ENCODE measurements around the gene MAP3K3.

Gene MAP3K3

DNA sequence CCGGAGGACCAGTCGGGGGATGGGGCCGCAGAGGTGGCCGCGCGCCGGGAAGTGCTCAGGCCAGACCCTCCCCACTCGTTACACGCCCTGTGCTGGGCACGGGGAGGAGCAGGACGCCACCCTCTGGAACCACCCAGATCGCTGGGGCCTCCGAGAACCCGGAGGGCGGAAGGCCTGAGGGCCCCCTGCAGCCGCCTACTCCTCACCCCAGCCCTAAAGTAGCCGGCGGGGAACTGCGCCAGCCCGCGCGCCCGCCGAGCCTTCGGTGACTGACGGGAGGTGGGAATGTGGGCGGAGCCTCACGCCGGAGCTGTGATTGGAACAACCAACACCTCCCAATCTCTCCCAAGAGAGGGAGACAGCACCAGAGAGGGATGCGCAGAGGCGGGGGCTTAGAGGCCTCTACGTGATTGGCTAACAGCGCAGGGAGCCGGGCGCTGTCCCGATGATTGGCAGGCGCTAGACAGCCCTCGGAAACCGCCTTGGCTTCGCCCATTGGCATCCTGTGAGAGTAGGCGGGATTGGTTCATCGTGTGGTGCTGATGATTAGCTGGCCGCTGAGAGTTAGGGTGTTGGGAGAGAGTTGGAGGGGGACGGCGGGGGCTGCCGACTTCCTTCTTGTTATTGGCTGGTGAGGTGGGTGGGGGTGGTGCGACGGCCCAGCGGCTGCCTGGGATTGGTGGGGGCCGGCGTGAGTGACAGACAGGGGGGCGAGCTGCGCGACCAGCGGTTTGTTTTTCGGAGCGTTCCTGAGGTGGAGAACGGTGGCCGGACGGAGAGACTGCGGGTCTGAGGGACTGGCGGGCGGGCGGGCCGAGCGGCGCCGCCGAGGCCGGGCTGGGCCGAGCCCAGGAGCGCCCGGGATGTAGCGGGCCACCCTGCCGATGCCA lies at the start of gene MAP3K3:
MAP3K3 (plus strand) TSS at position 734 of the 890 bp plus-strand sequence. CDS start 343 bp downstream, outside the sequence.
- peak; percentile 100 for DNase-seq

DNA sequence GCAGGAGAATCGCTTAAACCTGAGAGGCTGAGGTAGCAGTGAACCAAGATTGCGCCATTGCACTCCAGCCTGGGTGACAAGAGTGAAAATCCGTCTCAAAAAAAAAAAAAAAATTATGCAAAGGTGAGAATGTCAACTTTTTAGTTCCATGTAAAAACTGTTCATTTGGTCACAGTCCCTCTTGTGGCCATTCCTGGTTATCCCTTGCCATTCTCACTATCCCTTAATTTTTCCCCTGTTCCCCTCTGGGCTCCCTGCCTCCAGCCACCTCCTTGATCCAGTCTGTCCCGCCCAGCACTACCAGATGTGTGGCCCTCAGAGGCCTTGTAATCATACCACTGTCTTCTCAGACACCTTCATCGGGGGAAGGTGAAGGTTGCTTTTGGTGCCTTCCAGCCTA lies 48.6 kb upstream of the MAP3K3 start:
- DNase-seq, result no peak

DNA sequence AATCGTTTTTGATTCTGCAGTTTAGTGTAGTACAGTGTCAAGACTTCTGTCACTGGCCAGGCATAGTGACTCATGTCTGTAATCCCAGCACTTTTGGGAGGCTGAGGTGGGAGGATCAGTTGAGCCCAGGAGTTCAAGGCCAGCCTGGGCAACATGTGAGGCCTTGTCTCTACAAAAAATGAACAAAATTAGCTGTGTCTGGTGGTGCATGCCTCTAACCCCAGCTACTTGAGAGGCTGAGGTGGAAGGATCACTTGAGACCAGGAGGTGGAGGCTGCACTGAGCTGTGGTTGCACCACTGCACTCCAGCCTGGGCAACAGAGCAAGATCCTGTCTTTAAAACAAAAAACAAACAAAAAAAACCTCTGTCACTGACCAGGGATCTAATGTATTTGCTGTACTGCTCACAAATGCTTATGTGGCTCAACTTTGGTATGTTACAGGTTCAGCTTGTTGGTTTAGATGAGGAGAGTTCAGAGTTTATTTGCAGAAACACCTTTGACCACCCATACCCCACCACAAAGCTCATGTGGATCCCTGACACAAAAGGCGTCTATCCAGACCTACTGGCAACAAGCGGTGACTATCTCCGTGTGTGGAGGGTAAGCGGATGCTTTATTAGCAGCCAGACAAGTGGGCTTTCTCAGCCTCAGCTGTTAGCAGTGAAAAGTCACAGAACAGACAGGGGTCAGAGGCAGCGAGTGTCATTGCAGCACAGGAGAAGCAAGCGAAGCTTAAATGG lies 44.0 kb upstream of the MAP3K3 start:
- DNase-seq, result no peak

DNA sequence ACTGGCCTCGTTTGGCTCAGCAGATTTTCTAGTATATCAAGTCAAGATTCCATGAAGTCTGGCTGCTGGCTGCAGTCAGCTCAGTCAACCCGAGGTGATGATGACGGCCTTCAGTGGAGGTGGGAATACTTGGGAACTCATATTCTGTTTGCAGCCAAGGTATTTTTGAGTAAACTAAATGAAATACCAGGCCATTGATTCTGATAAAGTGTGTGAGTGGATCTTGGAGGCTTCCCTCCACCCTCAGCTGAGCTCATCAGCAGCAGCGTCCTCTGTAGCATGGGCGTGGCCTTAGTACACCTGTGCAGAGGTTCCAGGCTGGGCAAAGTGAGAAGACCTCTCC lies 43.5 kb upstream of the MAP3K3 start:
- DNase-seq, result no peak

DNA sequence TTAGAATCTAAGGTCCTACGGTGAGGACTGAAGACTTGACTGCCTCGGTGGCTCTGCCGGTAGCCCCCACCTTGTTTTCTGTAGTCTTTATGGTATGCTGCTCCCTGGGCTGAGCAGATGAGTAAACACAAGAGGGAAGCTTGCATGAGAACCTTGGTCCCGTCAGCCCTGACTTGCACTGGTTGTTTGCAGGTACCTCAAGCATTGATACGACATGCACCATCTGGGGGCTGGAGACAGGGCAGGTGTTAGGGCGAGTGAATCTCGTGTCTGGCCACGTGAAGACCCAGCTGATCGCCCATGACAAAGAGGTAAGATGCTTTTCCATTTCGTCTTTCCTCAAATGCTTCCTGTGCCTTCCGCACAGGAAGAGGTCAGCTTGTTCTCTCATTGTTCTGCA lies 42.6 kb upstream of the MAP3K3 start:
- no peak for DNase-seq

DNA sequence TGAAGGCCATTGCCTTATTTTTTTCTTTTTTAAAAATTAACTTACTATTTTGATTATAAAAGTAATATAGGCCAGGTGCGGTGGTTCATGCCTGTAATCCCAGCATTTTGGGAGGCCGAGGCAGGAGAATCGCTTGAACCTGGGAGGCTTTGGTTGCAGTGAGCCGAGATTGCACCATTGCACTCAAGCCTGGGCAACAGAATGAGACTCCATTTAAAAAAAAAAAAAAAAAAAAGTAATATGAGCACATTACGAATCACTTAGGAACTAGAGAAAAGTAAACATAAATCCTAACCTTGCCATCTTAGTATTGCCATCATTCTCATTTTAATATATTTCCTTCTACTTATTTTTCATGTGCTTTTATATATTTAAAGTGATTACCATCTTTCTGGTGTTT lies 34.4 kb upstream of the MAP3K3 start:
- DNase-seq, result no peak

DNA sequence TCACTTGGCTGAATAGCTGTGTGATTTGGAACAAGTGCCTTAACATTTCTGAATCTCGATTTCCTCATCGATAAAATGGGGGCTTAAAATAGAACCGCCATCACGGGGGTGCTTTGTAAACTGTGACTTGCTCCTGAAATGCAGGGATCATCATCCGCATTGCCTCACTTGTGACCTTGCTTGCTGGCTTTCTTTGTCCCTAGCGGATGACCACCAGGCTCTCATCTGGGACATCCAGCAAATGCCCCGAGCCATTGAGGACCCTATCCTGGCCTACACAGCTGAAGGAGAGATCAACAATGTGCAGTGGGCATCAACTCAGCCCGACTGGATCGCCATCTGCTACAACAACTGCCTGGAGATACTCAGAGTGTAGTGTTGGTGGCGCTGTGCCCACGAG lies 33.4 kb upstream of the MAP3K3 start:
- DNase-seq, result no peak

DNA sequence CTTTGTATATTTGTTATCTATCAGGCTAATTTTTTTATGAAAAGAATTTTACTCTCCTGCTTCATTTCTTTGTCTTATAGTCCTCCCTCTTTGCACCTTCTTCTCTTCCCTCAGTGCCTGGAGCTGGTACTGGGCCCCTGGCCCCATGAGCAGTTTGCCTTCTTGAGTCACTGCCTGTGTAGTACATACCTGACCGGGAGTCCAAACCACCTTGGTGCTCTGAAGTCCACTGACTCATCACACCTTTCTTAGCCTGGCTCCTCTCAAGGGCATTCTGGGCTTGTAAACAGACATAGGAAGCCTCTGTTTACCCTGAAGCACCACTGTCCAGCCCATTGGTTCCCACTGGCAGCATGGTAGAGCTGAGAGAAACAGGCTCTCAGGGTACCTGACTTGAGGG lies 32.6 kb upstream of the MAP3K3 start:
- no peak for DNase-seq

DNA sequence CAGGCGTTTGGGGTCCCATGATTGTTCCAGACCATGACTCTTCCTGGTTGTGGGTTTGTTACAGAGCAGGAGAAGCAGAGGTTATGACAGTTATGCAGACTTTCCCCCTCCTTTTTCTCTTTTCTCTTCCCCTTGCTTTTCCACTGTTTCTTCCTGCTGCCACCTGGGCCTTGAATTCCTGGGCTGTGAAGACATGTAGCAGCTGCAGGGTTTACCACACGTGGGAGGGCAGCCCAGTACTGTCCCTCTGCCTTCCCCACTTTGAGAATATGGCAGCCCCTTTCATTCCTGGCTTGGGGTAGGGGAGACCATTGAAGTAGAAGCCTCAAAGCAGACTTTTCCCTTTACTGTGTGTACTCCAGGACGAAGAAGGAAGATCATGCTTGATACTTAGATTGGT lies 29.4 kb upstream of the MAP3K3 start:
- DNase-seq, result no peak

DNA sequence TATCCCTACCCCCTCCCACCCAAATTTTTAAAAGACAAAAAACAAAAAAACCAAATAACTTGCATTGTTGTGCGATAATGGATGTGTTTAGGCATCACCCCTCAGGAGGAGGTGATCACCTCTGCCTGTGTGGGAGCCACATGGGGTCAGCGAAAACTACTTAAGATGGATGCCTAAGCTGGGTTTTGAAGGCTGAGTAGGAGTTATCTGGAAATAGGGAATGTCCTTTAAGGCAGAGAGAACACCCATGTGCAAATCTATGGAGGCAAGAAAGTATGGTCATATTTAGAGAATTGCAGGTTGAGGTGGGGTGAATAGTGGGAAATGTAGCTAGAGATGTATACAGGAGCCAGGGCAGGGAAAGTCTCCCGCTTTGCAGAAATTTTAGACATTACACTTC lies 27.1 kb upstream of the MAP3K3 start:
- no peak for DNase-seq

DNA sequence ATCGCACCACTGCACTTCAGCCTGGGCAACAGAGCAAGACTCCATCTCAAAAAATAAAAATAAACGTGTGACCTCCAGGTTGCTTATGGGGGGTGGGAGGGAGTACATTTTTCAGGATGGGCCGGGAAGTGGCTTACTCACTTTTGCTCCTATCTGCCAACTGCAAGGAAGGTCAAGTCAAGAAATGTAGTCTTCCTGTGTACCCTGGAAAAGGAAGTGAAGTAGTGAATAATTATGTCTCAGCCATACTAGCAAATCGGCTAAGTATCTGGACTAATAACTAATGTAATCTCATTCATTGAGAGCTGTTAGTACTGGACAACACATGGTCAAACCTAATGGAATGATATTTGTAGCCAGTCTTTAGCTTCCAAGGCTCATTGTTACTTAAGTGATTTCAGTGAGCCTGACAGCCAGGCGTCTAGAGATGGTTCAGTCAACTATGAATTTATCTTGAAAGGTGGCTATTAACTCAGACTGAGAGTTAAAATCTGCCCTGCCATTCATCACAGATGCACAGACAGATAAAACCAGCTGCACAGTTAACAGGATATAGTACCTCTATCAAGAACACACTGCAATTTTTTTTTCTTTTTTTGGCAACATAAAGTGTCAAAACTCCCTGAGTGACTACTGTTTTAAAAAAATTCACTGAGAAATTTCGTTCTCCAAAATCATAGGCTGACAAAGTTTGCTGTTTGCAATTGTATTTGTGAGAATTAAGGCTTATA lies 25.2 kb upstream of the MAP3K3 start:
- DNase-seq, result no peak

DNA sequence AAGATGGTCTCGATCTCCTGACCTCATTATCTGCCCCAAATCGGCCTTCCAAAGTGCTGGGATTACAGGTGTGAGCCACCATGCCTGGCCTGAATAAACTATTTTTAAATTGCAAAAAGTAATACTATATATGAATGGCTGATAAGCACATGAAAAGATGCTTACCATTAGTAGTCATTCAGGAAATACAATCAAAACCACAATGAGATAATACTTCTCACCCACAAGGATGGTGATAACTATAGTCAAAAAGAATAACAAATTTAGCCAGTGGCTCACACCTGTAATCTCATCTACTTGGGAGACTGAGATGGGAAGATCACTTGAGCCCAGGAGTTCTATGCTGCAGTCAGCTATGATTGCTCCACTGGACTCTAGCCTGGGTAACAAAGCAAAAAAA lies 23.9 kb upstream of the MAP3K3 start:
- no peak for DNase-seq

DNA sequence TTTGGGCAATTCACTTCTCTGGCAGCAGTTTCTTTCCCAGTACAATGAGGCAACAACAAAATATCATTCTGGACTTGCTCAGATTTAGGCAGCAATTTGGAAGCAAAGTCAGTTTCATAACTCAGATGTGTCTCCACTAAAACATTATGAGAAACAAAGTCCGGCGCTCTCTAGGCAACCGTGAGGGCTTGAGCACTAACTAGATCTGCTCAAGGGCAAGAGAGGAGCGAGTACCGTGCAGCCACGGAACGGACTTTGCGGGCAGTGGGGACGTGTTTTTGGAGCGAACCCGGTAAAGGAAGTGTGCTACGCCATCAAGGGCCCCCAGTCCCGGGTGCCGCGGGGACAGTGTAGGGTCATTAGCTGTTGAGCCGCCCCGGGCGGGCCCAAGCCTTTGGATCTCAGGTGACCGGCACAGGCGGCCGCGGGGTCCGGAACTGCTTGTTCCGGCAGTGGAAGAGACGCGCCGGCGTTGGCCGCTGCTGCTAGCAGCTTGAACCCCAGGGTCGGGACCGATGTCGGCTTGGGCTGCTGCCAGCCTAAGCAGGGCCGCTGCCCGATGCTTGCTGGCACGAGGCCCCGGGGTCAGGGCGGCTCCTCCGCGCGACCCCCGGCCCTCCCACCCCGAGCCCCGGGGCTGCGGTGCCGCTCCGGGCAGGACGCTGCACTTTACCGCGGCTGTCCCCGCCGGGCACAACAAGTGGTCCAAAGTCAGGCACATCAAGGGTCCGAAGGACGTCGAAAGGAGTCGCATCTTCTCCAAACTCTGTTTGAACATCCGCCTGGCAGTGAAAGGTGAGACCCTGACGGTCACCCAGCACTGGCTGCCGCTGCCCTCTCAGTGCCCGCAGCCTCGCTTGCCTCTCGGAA lies 21.4 kb upstream of the MAP3K3 start, which contains the start of gene TACO1:
TACO1 (plus strand) TSS at position 327 of the 870 bp plus-strand sequence; CDS start at position 516, 189 bp downstream.
- no peak for DNase-seq

DNA sequence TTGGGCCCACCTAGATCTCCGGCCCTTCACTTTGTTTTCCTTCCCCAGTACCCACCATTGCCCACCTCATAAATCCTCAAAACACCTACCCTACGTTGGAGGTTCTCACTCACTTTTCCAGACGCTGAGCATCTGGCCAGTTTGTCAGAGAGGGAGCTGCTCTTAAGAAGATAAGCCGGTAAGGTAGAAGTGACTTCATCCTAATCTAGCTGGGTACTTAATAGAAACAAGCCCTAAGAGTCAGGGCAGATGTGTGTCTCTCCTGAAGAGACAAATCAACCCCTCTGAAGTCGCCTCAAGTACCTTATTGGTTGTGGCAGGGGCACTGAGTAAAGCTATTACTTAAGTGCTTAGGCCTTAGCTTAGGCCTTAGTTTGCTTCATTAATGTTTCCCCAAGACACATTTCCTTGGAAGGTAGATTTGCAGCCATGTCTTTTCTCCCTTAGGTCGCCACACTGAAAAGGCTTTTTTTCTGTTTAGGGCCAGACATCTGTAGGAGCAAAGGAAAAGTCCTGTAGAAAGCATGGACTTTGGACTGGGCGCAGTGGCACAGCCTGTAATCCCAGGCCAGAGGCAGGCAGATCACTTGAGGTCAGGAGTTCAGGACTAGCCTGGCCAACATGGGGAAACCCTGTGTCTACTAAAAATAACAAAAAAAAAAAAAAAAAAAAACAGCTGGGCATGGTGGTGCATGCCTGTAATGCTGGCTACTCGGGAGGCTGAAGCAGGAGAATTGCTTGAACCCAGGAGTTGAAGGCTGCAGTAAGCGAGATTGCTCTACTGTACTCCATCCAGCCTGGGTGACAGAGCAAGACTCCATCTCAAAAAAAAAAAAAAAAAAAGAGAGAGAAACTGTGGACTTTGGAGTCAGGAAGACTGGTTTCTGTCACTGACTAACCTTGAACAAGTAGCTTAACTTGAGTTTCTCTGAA lies 20.5 kb upstream of the MAP3K3 start:
- no peak for DNase-seq

DNA sequence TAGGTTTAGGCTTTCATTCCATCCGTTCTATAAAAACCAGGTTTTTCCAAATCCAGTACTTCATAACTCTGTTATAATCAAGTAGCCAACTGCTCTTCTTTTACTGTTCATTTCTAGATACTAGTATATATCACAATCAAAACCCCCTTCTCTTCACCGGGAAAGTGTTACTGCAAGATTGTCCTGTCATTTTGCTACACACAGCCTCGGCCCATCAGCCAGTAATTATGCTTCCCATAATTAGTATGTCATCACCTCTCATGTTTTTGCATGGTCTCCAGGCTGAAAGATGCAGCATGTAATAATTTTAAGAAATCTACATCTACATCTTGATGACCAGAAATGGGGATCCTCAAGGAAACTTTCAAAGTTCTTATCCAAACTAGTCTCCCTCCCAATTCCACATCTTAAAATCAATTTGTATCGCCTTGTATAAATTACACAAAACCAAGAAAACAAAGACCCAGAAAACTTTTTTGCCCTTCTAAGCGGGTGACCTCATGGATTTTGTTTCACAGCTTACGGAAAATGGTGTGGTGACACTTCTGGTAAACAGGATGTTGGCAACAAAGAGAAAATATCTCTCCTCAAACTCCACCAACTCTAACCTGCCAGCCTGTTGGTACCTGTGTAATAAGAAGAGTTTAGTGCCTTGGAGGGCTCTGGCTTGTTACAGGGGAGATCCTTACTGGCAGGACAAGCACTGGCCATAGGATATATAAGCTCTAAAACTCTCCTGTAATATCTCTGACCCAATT lies 12.2 kb upstream of the MAP3K3 start:
- no peak for DNase-seq

DNA sequence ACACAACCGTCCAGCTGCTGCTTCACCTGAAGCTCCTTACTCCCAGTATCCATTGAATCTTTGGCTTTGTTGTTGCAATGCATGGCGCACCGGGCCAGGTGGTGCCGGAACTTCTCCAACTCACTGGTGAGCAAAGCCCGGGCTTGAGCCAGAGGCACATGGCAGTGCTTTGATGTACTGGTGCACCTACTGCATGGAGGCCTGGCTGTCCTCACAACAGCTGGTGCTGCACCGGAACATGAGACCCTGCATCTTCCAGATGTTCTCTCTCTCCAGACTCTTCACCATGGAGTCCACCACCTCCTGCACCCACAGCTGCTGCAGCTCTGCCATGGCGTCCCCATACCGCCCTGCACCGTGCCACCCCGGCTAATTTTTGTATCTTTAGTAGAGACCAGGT lies 11.4 kb upstream of the MAP3K3 start:
- no peak for DNase-seq

DNA sequence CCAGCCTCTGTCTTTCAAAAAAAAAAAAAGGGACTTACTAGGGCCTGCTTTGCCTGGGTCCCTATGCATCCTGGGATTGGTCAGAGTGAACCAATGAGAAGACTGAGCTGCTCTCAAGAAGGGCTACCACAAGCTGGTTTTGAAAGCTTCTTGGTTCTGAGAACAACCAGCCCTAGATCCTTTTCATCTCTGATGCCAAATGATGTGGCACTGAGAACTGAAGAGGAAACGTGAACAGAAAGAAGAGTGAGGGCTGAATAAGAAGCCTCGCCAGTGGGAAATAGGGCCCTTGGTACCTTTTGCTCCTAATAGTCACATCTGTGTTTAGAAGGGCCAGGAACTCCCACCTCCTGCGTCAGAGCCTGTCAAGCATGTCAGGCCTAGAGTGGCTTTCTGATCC lies 10.9 kb upstream of the MAP3K3 start:
- no peak for DNase-seq

DNA sequence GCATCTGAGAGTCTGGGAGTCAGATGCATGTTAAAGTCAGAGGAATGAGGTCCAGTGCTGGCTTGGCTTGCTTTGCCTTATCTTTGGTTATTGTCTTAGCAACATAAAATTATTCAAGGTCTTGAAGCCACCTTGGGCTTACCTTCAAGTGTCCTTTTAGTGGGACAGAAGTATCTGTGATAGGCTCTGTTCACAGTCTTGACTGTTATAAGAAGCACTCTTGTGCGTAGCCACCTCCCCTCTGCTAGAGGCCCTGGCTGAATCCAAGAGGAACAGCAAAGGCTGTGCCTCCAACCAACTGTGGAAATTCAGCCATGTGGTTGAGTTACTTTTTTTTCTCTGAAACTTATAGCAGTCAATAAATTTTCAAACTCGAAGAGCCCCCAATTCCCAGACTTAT lies 8.6 kb upstream of the MAP3K3 start:
- no peak for DNase-seq

DNA sequence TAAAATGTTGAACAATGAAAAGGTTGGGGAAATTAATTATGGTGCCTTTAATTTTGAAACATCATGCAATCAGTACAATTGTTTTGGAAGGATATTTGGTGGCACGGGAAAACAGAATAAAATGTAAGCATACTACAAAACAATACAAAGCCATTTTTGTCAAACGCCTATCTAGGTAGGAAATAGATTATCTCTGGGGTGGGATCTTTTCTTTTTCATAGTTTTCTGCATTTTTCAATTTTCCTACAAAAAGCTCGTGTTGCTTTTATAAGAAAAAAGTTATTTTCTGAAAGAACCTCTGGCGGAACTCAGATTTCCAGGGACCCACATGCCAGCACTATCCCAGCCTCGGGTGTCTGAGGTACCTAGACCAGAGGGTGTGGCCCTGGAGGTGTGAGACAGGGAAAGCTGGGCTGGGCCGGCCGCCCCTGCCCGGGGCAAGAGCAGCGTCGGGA lies 961 bp upstream of the MAP3K3 start:
- DNase-seq, result no peak

DNA sequence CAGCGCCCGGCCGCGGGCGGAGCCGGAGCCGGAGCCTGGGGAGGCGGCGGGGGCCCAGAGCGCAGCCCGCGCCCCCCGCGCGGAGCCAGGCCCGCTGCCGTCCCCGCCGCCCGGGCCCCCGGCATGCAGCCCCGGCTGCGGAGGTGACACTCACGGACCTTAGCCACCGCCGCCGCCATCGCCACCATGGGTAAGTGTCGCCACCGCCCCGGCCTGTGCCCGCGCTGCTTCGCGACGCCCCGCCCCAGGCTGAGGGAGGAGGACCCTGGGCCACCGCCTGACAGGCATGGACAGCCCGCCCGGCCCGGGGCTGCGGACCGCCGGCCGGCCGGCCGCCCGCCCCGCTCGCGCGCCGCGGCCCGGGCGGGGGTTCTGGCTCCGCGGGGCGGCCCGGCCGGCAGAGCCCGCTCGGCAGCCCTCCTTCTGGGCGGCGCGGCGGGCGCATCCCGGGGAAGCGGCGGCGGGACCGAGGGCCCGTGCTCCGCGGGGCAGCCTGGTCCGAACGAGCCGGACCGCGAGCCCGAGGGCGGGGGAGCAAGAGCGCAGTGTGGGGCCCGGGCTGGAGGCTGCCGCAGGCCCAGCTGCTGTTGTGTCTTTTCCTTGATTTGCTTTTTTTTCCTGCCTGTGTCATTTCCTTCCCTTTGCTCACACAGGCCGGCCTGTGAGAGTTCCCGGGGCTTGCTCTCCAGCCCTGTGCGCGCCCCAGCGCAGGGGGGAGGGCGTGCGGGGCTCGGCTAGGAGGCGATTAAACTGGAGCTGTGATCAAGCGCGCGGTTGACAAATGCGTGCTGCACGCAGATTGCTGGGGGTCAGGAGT lies 565 bp downstream of the MAP3K3 start:
- DNase-seq, result no peak

Data from amniotic stem cell (primary cell).